Astrocyte (in vitro differentiated cells and primary cell): ENCODE results near the gene SGCB. TPM values are rescaled to one million over a fixed set of nuclear protein-coding genes. Genes with fewer than 3 reads are reported as not detected.
A peak's percentile ranks its signal among the peaks of the same experiment; 100 is the strongest.

Source experiments
- DNase-seq: peaks from one replicate; pipeline ENCODE4 v3.0.0-alpha.2; 2010; ENCODE audit warnings: low read depth
- FAIRE-seq: peaks from 2 replicates; lab custom pipeline; 2011; peaks lifted over from hg19 to GRCh38; lab: Jason Lieb, UNC
- H2AFZ ChIP-seq: 2 replicates; pipeline ENCODE4 v1.6.0; 2012; ENCODE audit warnings: low read depth, low read length, inconsistent platforms
- H3K27ac ChIP-seq: 2 replicates; pipeline ENCODE4 v1.5.1; 2011; ENCODE audit warnings: low read depth, low read length, inconsistent platforms
- H3K27me3 ChIP-seq: 2 replicates; pipeline ENCODE4 v1.6.0; 2011; ENCODE audit warnings: low read length, inconsistent platforms; ENCODE audit not compliant: insufficient read depth
- H3K36me3 ChIP-seq: 2 replicates; pipeline ENCODE4 v1.5.1; 2011; ENCODE audit warnings: low read length, inconsistent platforms; ENCODE audit not compliant: insufficient read depth
- H3K4me1 ChIP-seq: 2 replicates; pipeline ENCODE4 v1.5.1; 2011; ENCODE audit warnings: low read length, inconsistent platforms; ENCODE audit not compliant: insufficient read depth
- H3K4me2 ChIP-seq: 2 replicates; pipeline ENCODE4 v1.6.0; 2012; ENCODE audit warnings: low read length, inconsistent platforms
- H3K4me3 ChIP-seq: 2 replicates; pipeline ENCODE4 v1.5.1; 2011; ENCODE audit warnings: low read depth, mild to moderate bottlenecking, low read length, inconsistent platforms; ENCODE audit not compliant: insufficient read depth
- H3K79me2 ChIP-seq: 2 replicates; pipeline ENCODE4 v1.6.0; 2012; ENCODE audit warnings: mild to moderate bottlenecking, low read length, inconsistent platforms; ENCODE audit not compliant: insufficient read depth
- H3K9ac ChIP-seq: 2 replicates; pipeline ENCODE4 v1.6.0; 2012; ENCODE audit warnings: mild to moderate bottlenecking, low read length, inconsistent platforms
- H3K9me3 ChIP-seq: 2 replicates; pipeline ENCODE4 v1.5.1; 2012; ENCODE audit warnings: low read depth, mild to moderate bottlenecking, low read length, inconsistent platforms; ENCODE audit not compliant: insufficient read depth
- H4K20me1 ChIP-seq: 2 replicates; pipeline ENCODE4 v1.6.0; 2012; ENCODE audit warnings: low read length, inconsistent platforms; ENCODE audit not compliant: insufficient read depth
- H3K27ac Mint-ChIP-seq: one replicate; pipeline ENCODE4 v1.8.0; 2021; ENCODE audit warnings: mild to moderate bottlenecking, mixed read lengths; ENCODE audit not compliant: unreplicated experiment
- H3K27me3 Mint-ChIP-seq: one replicate; pipeline ENCODE4 v1.8.0; 2021; ENCODE audit warnings: low read depth, mixed read lengths; ENCODE audit not compliant: unreplicated experiment
- H3K36me3 Mint-ChIP-seq: one replicate; pipeline ENCODE4 v1.8.0; 2021; ENCODE audit warnings: low read depth, mixed read lengths; ENCODE audit not compliant: unreplicated experiment
- H3K4me1 Mint-ChIP-seq: one replicate; pipeline ENCODE4 v1.8.0; 2021; ENCODE audit warnings: low read depth, mixed read lengths; ENCODE audit not compliant: unreplicated experiment
- H3K4me3 Mint-ChIP-seq: one replicate; pipeline ENCODE4 v1.8.0; 2021; ENCODE audit warnings: mild to moderate bottlenecking, moderate library complexity, mixed read lengths; ENCODE audit not compliant: unreplicated experiment
- H3K9me3 Mint-ChIP-seq: one replicate; pipeline ENCODE4 v1.8.0; 2021; ENCODE audit warnings: mild to moderate bottlenecking, mixed read lengths; ENCODE audit not compliant: unreplicated experiment
- CTCF ChIP-seq: IDR thresholded peaks from 2 replicates; pipeline ENCODE4 v1.5.1; 2011; ENCODE audit warnings: low read depth, mild to moderate bottlenecking, inconsistent platforms, low read length, moderate library complexity; ENCODE audit not compliant: insufficient read depth
- EZH2 ChIP-seq: IDR thresholded peaks from 2 replicates; pipeline ENCODE4 v1.6.1; 2012; ENCODE audit warnings: mild to moderate bottlenecking, low read length, inconsistent platforms; ENCODE audit not compliant: insufficient read depth
- total RNA-seq: library from RNA; stranded (reverse); gene quantifications from 2 replicates; pipeline ENCODE4 v1.2.1, GENCODE V29; 2021

SGCB gene
- total RNA-seq, 1 donor from 2014 or later: 75.6 TPM

GRCh38 chr4:52049266-52049665 is 11.2 kb upstream of the SGCB start:
- peaks cover 7% of the 10 kb centered on the region for H3K4me1 ChIP-seq
- TF ChIP-seq EZH2 (no peak), CTCF (no peak)
- no peak overlapping the region for H3K27ac ChIP-seq
- Mint-ChIP-seq H3K4me1 (peaks cover 10% of the 10 kb centered on the region), H3K4me3 (no peak overlapping the region), H3K27ac (no peak overlapping the region), H3K9me3 (peaks cover 2% of the 10 kb centered on the region), H3K27me3 (no peaks in the 10 kb centered on the region), H3K36me3 (no peaks in the 10 kb centered on the region)
- H3K9me3 ChIP-seq: no peaks in the 10 kb centered on the region
- no peak overlapping the region for H3K4me2 ChIP-seq
- H3K9ac ChIP-seq: no peak overlapping the region
- no peaks in the 10 kb centered on the region for H4K20me1 ChIP-seq
- H3K27me3 ChIP-seq: no peaks in the 10 kb centered on the region
- H3K79me2 ChIP-seq: no peaks in the 10 kb centered on the region
- no peak overlapping the region for H3K4me3 ChIP-seq
- DNase-seq (no peak), FAIRE-seq (no peak)
- H2AFZ ChIP-seq: no peak overlapping the region
- no peaks in the 10 kb centered on the region for H3K36me3 ChIP-seq

- peaks cover 2% of the 10 kb centered on the region for H3K9me3 Mint-ChIP-seq
- Histone ChIP-seq H2AFZ (no peak overlapping the region), H3K4me2 (no peak overlapping the region), H3K4me3 (no peak overlapping the region), H3K9ac (no peak overlapping the region), H4K20me1 (no peaks in the 10 kb centered on the region), H3K27ac (no peak overlapping the region), H3K4me1 (no peaks in the 10 kb centered on the region), H3K27me3 (peaks cover 4% of the 10 kb centered on the region), H3K9me3 (no peaks in the 10 kb centered on the region), H3K36me3 (no peaks in the 10 kb centered on the region), H3K79me2 (no peaks in the 10 kb centered on the region)
- TF ChIP-seq CTCF (no peak), EZH2 (no peak)
- no peak overlapping the region for H3K27ac Mint-ChIP-seq
- H3K27me3 Mint-ChIP-seq: peaks cover 4% of the 10 kb centered on the region
- peaks cover 4% of the 10 kb centered on the region for H3K4me1 Mint-ChIP-seq
- no peak overlapping the region for H3K4me3 Mint-ChIP-seq
- H3K36me3 Mint-ChIP-seq: no peaks in the 10 kb centered on the region
- FAIRE-seq (no peak), DNase-seq (no peak)
These were observed 6.9 kb upstream of the SGCB start for GRCh38 chr4:52045028-52045427.

GRCh38 chr4:52037689-52038102 is 403 bp downstream of the SGCB start:
- FAIRE-seq (no peak), DNase-seq (peak; percentile 30)
- Histone ChIP-seq H2AFZ (peak overlapping the region; percentile 58), H3K4me1 (peaks cover 5% of the 10 kb centered on the region), H3K9me3 (no peaks in the 10 kb centered on the region), H3K27me3 (peaks cover 3% of the 10 kb centered on the region), H3K4me3 (peak overlapping the region; percentile 79), H3K79me2 (peaks cover 49% of the 10 kb centered on the region), H3K27ac (peak overlapping the region; percentile 45), H3K4me2 (peak overlapping the region; percentile 97), H3K36me3 (no peaks in the 10 kb centered on the region), H3K9ac (peak overlapping the region; percentile 83), H4K20me1 (peaks cover 28% of the 10 kb centered on the region)
- no peak overlapping the region for H3K27ac Mint-ChIP-seq
- H3K27me3 Mint-ChIP-seq: peaks cover 4% of the 10 kb centered on the region
- peak overlapping the region; percentile 97 for H3K4me3 Mint-ChIP-seq
- no peaks in the 10 kb centered on the region for H3K9me3 Mint-ChIP-seq
- no peaks in the 10 kb centered on the region for H3K36me3 Mint-ChIP-seq
- H3K4me1 Mint-ChIP-seq: peaks cover 18% of the 10 kb centered on the region
- TF ChIP-seq CTCF: no peak
- no peak for TF ChIP-seq EZH2
